ENCODE data around the gene NPIPB8.
"Not testable (repeated sequence)": the region's sequence is repeated elsewhere in the genome, so short reads cannot be mapped to it uniquely, and the experiment has no call there.

Gene NPIPB8

GRCh38 chr16:28636093-28636823 lies 1.6 kb upstream of the NPIPB8 start:
- DNase-seq, result not testable (repeated sequence)

DNA sequence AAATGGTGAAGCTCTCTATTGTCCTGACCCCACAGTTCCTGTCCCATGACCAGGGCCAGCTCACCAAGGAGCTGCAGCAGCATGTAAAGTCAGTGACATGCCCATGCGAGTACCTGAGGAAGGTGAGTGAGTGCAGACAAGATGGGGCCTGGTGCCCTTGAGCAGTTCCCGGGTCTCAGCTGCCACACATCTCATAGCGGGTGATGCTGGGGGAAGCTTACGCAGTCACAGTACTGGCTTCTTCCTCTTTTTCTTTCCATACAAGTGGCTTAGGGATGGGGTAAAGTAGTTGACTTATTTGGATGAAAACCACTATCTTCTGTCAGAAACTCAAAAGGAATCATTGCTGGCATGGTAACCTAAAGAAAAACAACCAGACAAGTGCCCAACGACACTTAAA lies 494 bp downstream of the NPIPB8 start:
- DNase-seq, result not testable (repeated sequence)

- DNase-seq, result peak; percentile 45
Observed at GRCh38 chr16:28639959-28640358, 2.1 kb downstream of the NPIPB8 start.

DNA sequence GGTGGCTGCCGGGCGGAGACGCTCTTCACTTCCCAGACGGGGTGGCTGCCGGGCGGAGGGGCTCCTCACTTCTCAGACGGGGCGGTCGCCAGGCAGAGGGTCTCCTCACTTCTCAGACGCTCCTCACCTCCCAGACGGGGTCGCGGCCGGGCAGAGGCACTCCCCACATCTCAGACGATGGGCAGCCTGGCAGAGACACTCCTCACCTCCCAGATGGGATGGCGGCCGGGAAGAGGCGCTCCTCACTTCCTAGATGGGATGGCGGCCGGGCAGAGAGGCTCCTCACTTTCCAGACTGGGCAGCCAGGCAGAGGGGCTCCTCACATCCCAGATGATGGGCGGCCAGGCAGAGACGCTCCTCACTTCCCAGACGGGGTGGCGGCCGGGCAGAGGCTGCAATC lies 28.4 kb downstream of the NPIPB8 start:
- DNase-seq, result not testable (repeated sequence)

DNA sequence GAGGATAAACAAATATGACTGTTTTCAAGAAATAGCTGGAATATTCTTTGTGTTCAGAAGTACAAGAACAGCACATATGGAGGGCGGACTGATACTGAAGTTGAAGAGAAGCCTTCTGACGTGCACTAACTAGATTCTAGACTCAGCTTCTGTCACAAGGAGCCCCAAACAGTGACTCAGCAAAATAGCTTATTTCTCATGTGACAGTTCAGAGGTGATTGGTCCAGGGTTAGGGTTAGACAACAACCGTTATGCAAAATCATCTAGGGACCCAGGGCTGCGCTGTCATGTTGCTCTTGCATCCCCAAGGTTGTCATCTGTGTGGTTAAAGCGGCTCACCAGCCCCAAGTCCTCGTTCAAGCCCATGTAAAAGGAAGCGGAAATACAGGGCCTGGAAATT lies 29.6 kb downstream of the NPIPB8 start:
- DNase-seq, result not testable (repeated sequence)

GRCh38 chr16:28668199-28668598 lies 30.3 kb downstream of the NPIPB8 start:
- DNase-seq, result not testable (repeated sequence)

DNA sequence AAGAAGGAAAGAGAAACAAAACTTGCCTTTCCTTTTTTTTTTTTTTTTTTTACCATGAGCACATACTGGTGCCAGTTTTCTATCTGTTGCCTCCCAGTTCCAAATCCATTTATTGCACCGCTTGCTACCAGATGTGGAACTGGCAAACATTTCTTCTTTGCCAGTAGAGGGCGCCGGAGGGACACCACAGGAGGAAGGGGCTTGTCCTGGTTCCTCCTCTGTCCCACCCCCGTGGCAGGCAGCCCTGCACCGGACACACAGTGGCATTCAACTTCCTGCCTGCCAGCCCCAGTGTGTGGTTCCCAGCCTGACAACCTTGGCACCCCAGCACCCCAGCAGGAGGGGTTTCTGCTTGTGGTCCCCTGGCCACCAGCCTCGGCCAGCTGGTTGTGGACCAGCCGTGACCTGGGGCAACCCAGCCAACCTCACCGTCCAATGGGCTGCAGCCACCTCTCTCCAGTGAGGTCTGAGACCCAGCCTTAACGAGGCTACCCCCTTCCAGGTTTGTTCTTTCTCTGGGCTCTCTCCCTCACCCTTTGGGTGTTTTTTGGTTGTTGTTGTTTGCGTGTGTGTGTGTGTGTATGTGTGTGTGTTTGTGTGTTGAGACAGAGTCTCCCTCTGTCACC lies 50.6 kb downstream of the NPIPB8 start:
- DNase-seq, result not testable (repeated sequence)

- not testable (repeated sequence) for DNase-seq
Observed at GRCh38 chr16:28689425-28689824, 51.6 kb downstream of the NPIPB8 start.

- not testable (repeated sequence) for DNase-seq
Observed at GRCh38 chr16:28691722-28692121, 53.9 kb downstream of the NPIPB8 start.

GRCh38 chr16:28693257-28693950 lies 55.5 kb downstream of the NPIPB8 start:
- DNase-seq, result not testable (repeated sequence)

DNA sequence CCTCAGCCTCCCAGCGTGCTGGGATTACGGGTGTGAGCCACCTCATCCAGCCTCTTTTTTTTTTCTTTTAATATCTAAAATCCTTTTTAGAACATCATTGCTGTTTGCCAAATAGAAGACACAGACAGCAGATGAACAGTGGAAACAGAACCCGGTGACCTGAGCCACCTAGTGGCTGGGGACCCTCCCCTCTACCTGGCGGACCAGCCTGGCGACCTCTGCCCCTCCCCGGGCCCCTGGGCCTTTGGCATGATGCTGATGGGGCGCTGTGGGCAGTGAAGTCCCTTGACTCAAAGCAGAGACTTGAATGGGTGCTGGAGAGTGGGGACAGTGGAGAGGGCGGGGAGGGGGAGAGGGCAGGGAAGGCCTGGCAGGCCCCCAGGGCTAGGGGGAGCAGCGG lies 61.9 kb downstream of the NPIPB8 start:
- DNase-seq, result not testable (repeated sequence)

DNA sequence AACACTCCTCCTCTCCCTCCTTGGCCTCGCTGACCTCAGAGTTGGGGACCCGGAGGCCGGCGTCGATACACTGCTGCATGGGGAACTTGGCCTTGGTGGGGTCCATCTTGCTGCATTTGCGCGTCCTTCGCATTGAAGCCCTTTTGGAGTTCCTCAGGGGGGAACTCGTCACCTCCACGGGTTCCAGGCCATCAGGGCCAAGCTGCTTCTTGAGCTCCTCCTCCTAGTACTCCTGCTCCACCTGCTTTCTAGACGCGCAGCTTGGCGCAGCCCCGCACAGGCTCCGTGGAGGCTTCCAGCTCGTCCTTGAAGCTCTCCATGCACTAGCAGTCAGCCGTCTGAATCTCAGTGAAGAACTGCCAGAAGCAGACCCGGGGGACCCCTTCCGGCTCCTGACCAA lies 62.5 kb downstream of the NPIPB8 start:
- DNase-seq, result not testable (repeated sequence)

DNA sequence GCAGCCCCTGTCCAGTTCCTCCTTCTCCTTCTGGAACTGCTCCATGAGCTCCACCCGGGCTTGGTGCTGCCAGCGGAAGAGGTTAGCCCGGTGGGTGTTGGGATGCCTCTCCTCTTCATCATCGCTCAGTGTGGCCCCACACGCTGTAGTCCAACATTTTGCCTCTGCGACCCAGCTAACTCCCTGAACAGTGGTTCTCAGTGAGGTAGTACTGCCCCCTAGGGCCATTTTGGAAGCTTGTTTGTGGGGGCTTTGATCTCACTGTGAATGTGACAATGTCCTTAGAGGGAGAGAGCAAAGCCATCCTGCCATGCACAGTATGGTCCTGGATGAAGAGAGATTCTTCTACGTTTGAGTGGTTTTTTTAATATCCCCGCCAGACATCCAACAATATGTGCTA lies 63.5 kb downstream of the NPIPB8 start:
- not testable (repeated sequence) for DNase-seq

DNA sequence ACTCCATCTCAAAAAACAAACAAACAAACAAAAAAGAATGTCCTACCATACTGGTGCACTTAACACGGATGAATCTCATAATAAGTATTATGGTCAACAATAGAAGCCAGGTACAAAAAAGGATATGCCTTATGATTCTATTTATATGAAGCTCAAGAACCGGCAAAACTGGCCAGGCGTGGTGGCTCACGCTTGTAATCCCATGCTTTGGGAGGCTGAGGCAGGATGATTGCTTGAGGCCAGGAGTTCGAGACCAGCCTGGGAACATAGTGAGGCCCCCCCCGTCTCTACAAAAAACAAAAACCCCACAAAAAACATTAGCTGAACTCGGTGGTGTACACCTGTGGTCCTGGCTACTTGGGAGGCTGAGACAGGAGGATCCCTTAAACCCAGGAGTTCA lies 66.4 kb downstream of the NPIPB8 start:
- DNase-seq, result not testable (repeated sequence)

Measured in activated CD4-positive, alpha-beta T cell treated with anti-CD3 and anti-CD28 coated beads, Interleukin-10, Interleukin-2, amounts not matched to agents 100 ng/mL and 50 ng/mL, durations not matched to agents 16 hours and 8 hours (primary cell).